ENCODE data around the gene SEMA3D.

The SEMA3D gene

GRCh38 chr7:85055196-85055595 is 131.7 kb downstream of the SEMA3D start:
- Histone ChIP-seq H2AFZ (ENCODE audit: low read depth, low read length) (no peak overlapping the region), H3K4me1 (ENCODE audit: insufficient read depth, low read length) (peaks cover 29% of the 10 kb centered on the region), H3K4me3 (ENCODE audit: low read length) (no peak overlapping the region), H3K27me3 (ENCODE audit: insufficient read depth, low read length) (no peaks in the 10 kb centered on the region), H3K36me3 (ENCODE audit: insufficient read depth, low read length) (no peaks in the 10 kb centered on the region), H3K9me3 (ENCODE audit: low read length) (no peaks in the 10 kb centered on the region)

GRCh38 chr7:85054306-85054705 is 132.6 kb downstream of the SEMA3D start:
- peaks cover 29% of the 10 kb centered on the region for H3K4me1 ChIP-seq (ENCODE audit: insufficient read depth, low read length)
- no peak overlapping the region for H3K4me3 ChIP-seq (ENCODE audit: low read length)
- H2AFZ ChIP-seq (ENCODE audit: low read depth, low read length), result peak overlapping the region; percentile 21
- no peaks in the 10 kb centered on the region for H3K27me3 ChIP-seq (ENCODE audit: insufficient read depth, low read length)
- H3K36me3 ChIP-seq (ENCODE audit: insufficient read depth, low read length), result no peaks in the 10 kb centered on the region
- H3K9me3 ChIP-seq (ENCODE audit: low read length), result no peaks in the 10 kb centered on the region

- H3K36me3 ChIP-seq (ENCODE audit: insufficient read depth, low read length), result no peaks in the 10 kb centered on the region
- H3K4me3 ChIP-seq (ENCODE audit: low read length), result no peak overlapping the region
- H2AFZ ChIP-seq (ENCODE audit: low read depth, low read length), result no peak overlapping the region
- H3K9me3 ChIP-seq (ENCODE audit: low read length), result no peaks in the 10 kb centered on the region
- peaks cover 29% of the 10 kb centered on the region for H3K4me1 ChIP-seq (ENCODE audit: insufficient read depth, low read length)
- no peaks in the 10 kb centered on the region for H3K27me3 ChIP-seq (ENCODE audit: insufficient read depth, low read length)
Observed at GRCh38 chr7:85052894-85053293, 134.0 kb downstream of the SEMA3D start.

GRCh38 chr7:85052056-85052737 is 134.7 kb downstream of the SEMA3D start:
- peaks cover 29% of the 10 kb centered on the region for H3K4me1 ChIP-seq (ENCODE audit: insufficient read depth, low read length)
- no peaks in the 10 kb centered on the region for H3K27me3 ChIP-seq (ENCODE audit: insufficient read depth, low read length)
- H3K36me3 ChIP-seq (ENCODE audit: insufficient read depth, low read length), result no peaks in the 10 kb centered on the region
- H3K4me3 ChIP-seq (ENCODE audit: low read length), result no peak overlapping the region
- no peaks in the 10 kb centered on the region for H3K9me3 ChIP-seq (ENCODE audit: low read length)
- H2AFZ ChIP-seq (ENCODE audit: low read depth, low read length), result no peak overlapping the region

- Histone ChIP-seq H2AFZ (ENCODE audit: low read depth, low read length) (no peak overlapping the region), H3K4me3 (ENCODE audit: low read length) (no peak overlapping the region), H3K36me3 (ENCODE audit: insufficient read depth, low read length) (no peaks in the 10 kb centered on the region), H3K27me3 (ENCODE audit: insufficient read depth, low read length) (no peaks in the 10 kb centered on the region), H3K4me1 (ENCODE audit: insufficient read depth, low read length) (peaks cover 2% of the 10 kb centered on the region), H3K9me3 (ENCODE audit: low read length) (peaks cover 2% of the 10 kb centered on the region)
Observed at GRCh38 chr7:85046534-85046933, 140.3 kb downstream of the SEMA3D start.

GRCh38 chr7:85041605-85042216 is 145.1 kb downstream of the SEMA3D start:
- no peaks in the 10 kb centered on the region for H3K27me3 ChIP-seq (ENCODE audit: insufficient read depth, low read length)
- H3K4me3 ChIP-seq (ENCODE audit: low read length), result no peak overlapping the region
- peaks cover 2% of the 10 kb centered on the region for H3K4me1 ChIP-seq (ENCODE audit: insufficient read depth, low read length)
- H3K36me3 ChIP-seq (ENCODE audit: insufficient read depth, low read length), result no peaks in the 10 kb centered on the region
- H3K9me3 ChIP-seq (ENCODE audit: low read length), result peaks cover 2% of the 10 kb centered on the region
- no peak overlapping the region for H2AFZ ChIP-seq (ENCODE audit: low read depth, low read length)

- Histone ChIP-seq H3K4me1 (ENCODE audit: insufficient read depth, low read length) (no peaks in the 10 kb centered on the region), H3K27me3 (ENCODE audit: insufficient read depth, low read length) (no peaks in the 10 kb centered on the region), H3K4me3 (ENCODE audit: low read length) (no peak overlapping the region), H2AFZ (ENCODE audit: low read depth, low read length) (no peak overlapping the region), H3K9me3 (ENCODE audit: low read length) (peaks cover 2% of the 10 kb centered on the region), H3K36me3 (ENCODE audit: insufficient read depth, low read length) (no peaks in the 10 kb centered on the region)
Observed at GRCh38 chr7:85039196-85039923, 147.5 kb downstream of the SEMA3D start.

GRCh38 chr7:85038466-85038865 is 148.4 kb downstream of the SEMA3D start:
- Histone ChIP-seq H3K4me3 (ENCODE audit: low read length) (no peak overlapping the region), H3K27me3 (ENCODE audit: insufficient read depth, low read length) (no peaks in the 10 kb centered on the region), H3K4me1 (ENCODE audit: insufficient read depth, low read length) (no peaks in the 10 kb centered on the region), H2AFZ (ENCODE audit: low read depth, low read length) (no peak overlapping the region), H3K36me3 (ENCODE audit: insufficient read depth, low read length) (no peaks in the 10 kb centered on the region), H3K9me3 (ENCODE audit: low read length) (no peaks in the 10 kb centered on the region)

- H3K9me3 ChIP-seq (ENCODE audit: low read length), result no peaks in the 10 kb centered on the region
- no peak overlapping the region for H2AFZ ChIP-seq (ENCODE audit: low read depth, low read length)
- no peaks in the 10 kb centered on the region for H3K36me3 ChIP-seq (ENCODE audit: insufficient read depth, low read length)
- no peaks in the 10 kb centered on the region for H3K4me1 ChIP-seq (ENCODE audit: insufficient read depth, low read length)
- no peak overlapping the region for H3K4me3 ChIP-seq (ENCODE audit: low read length)
- no peaks in the 10 kb centered on the region for H3K27me3 ChIP-seq (ENCODE audit: insufficient read depth, low read length)
Observed at GRCh38 chr7:85033263-85033662, 153.6 kb downstream of the SEMA3D start.

GRCh38 chr7:85031475-85031874 is 155.4 kb downstream of the SEMA3D start:
- Histone ChIP-seq H3K4me1 (ENCODE audit: insufficient read depth, low read length) (no peaks in the 10 kb centered on the region), H3K27me3 (ENCODE audit: insufficient read depth, low read length) (no peaks in the 10 kb centered on the region), H2AFZ (ENCODE audit: low read depth, low read length) (no peak overlapping the region), H3K36me3 (ENCODE audit: insufficient read depth, low read length) (no peaks in the 10 kb centered on the region), H3K4me3 (ENCODE audit: low read length) (no peak overlapping the region), H3K9me3 (ENCODE audit: low read length) (no peaks in the 10 kb centered on the region)

GRCh38 chr7:85030893-85031292 is 156.0 kb downstream of the SEMA3D start:
- H3K36me3 ChIP-seq (ENCODE audit: insufficient read depth, low read length), result no peaks in the 10 kb centered on the region
- H3K4me1 ChIP-seq (ENCODE audit: insufficient read depth, low read length), result no peaks in the 10 kb centered on the region
- H3K4me3 ChIP-seq (ENCODE audit: low read length), result no peak overlapping the region
- H2AFZ ChIP-seq (ENCODE audit: low read depth, low read length), result no peak overlapping the region
- no peaks in the 10 kb centered on the region for H3K27me3 ChIP-seq (ENCODE audit: insufficient read depth, low read length)
- H3K9me3 ChIP-seq (ENCODE audit: low read length), result no peaks in the 10 kb centered on the region

GRCh38 chr7:85025312-85025756 is 161.5 kb downstream of the SEMA3D start:
- Histone ChIP-seq H3K36me3 (ENCODE audit: insufficient read depth, low read length) (no peaks in the 10 kb centered on the region), H3K4me1 (ENCODE audit: insufficient read depth, low read length) (peaks cover 2% of the 10 kb centered on the region), H3K27me3 (ENCODE audit: insufficient read depth, low read length) (no peaks in the 10 kb centered on the region), H3K4me3 (ENCODE audit: low read length) (no peak overlapping the region), H2AFZ (ENCODE audit: low read depth, low read length) (no peak overlapping the region), H3K9me3 (ENCODE audit: low read length) (no peaks in the 10 kb centered on the region)

GRCh38 chr7:85023916-85024315 is 162.9 kb downstream of the SEMA3D start:
- Histone ChIP-seq H3K4me3 (ENCODE audit: low read length) (no peak overlapping the region), H3K4me1 (ENCODE audit: insufficient read depth, low read length) (peaks cover 6% of the 10 kb centered on the region), H2AFZ (ENCODE audit: low read depth, low read length) (no peak overlapping the region), H3K27me3 (ENCODE audit: insufficient read depth, low read length) (no peaks in the 10 kb centered on the region), H3K9me3 (ENCODE audit: low read length) (no peaks in the 10 kb centered on the region), H3K36me3 (ENCODE audit: insufficient read depth, low read length) (no peaks in the 10 kb centered on the region)

Measured in neuron (in vitro differentiated cells).